Ascending aorta (tissue), 2 donors: Measurements from ENCODE around the gene GDPD5. TPM values are rescaled to one million over a fixed set of nuclear protein-coding genes. Genes with fewer than 3 reads are reported as not detected.

Experiments used
- DNase-seq, 2 donors: peaks; one replicate each; pipeline ENCODE4 v3.0.0-alpha.2; 2019; ENCODE audit warnings: low spot score in 2 of 2
- H3K27ac ChIP-seq, 2 donors: fragments of 200-600 bp; sonication (generic); one replicate each; pipeline ENCODE4 v1.5.1; 2016 to 2017; ENCODE audit warnings: mild to moderate bottlenecking in 1 of 2
- H3K27me3 ChIP-seq: fragments of 200-600 bp; sonication (generic); one replicate; pipeline ENCODE4 v1.5.1; 2017
- H3K36me3 ChIP-seq, 2 donors: fragments of 200-600 bp; sonication (generic); one replicate each; pipeline ENCODE4 v1.5.1; 2016
- H3K4me1 ChIP-seq, 2 donors: fragments of 200-600 bp; sonication (generic); one replicate each; pipeline ENCODE4 v1.5.1; 2016 to 2017; ENCODE audit warnings: mild to moderate bottlenecking in 1 of 2
- H3K4me3 ChIP-seq, 2 donors: fragments of 200-600 bp; sonication (generic); one replicate each; pipeline ENCODE4 v1.5.1; 2016 to 2017; ENCODE audit warnings: mild to moderate bottlenecking in 1 of 2
- H3K9me3 ChIP-seq, 2 donors: fragments of 200-600 bp; sonication (generic); one replicate each; pipeline ENCODE4 v1.5.1; 2016
- intact Hi-C: fragments of 100-400 bp; cut with DNase I; formaldehyde crosslinking; loops from one replicate; pipeline ENCODE4 v1.15.1; 2023
- total RNA-seq: library from RNA; depleted of rRNA; stranded (reverse); fragments of >200 nt; gene quantifications from one replicate; pipeline ENCODE4 v1.1.0, GENCODE V29; 2016
- TF ChIP-seq, protein P1 (sequence below), 3 experiments: fragments of 200-600 bp in 2 of 3; fragments of 450-650 bp in 1 of 3; sonication (generic) in 2 of 3; IDR thresholded peaks; one replicate each; pipeline ENCODE4 v1.5.1; 2016 to 2019; ENCODE audit warnings: antibody characterized with exemption in 3 of 3, mild to moderate bottlenecking in 1 of 3, moderate library complexity in 1 of 3

Gene GDPD5
- total RNA-seq, 1 donor from 2014 or later: 64.6 TPM

DNA sequence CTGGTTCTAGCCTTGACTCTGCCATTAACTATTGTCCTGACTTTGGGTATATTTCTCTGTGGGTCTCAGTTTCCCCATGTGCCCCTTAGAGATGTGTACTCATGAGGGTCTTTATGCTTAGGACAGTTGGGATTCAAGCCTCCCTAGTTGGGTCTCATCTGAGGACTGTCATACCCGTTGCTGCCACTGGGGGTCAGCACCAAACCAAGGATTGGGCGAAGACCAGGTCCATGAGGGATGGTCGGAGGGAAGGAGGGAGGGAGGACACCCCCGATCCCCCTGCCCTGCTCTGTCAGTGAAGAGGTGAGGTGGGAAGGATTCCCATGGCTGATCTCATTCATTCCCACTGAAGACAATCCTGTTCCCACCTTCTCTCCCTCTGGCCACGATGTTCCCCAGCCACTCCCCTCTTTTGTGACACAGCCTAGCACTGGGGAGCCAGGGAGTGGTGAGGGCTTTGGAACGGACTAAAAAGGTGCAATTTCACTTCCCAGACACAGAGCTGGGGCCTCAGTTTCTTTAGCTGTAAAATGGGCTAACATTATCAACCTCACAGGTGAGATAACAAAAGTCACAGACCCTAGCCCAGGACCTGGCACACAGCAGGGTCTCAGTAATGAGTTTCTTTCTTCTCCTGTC, 80.3 kb downstream of the GDPD5 start:
- Histone ChIP-seq H3K27ac (no peak overlapping the region), H3K4me3 (no peak overlapping the region), H3K4me1 (no peaks in the 10 kb centered on the region), H3K27me3 (no peaks in the 10 kb centered on the region), H3K9me3 (no peaks in the 10 kb centered on the region), H3K36me3 (peaks cover 0 to 4% of the 10 kb centered on the region in 2 donors)
- DNase-seq: peak; percentile 33 to 82
- intact Hi-C loops: loop anchor here (1.0 kb wide), 1 partner anchor 87 kb away; no protein-coding TSS in a partner anchor
- TF ChIP-seq, protein P1, sequence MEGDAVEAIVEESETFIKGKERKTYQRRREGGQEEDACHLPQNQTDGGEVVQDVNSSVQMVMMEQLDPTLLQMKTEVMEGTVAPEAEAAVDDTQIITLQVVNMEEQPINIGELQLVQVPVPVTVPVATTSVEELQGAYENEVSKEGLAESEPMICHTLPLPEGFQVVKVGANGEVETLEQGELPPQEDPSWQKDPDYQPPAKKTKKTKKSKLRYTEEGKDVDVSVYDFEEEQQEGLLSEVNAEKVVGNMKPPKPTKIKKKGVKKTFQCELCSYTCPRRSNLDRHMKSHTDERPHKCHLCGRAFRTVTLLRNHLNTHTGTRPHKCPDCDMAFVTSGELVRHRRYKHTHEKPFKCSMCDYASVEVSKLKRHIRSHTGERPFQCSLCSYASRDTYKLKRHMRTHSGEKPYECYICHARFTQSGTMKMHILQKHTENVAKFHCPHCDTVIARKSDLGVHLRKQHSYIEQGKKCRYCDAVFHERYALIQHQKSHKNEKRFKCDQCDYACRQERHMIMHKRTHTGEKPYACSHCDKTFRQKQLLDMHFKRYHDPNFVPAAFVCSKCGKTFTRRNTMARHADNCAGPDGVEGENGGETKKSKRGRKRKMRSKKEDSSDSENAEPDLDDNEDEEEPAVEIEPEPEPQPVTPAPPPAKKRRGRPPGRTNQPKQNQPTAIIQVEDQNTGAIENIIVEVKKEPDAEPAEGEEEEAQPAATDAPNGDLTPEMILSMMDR (IDR thresholded peaks at IDR 0.05): peak; percentile 94 to 96 (median 95)

- TF ChIP-seq, protein P1 (IDR thresholded peaks at IDR 0.05): no peak
- DNase-seq: no peak
- Histone ChIP-seq H3K4me3 (no peak overlapping the region), H3K27me3 (no peaks in the 10 kb centered on the region), H3K9me3 (no peaks in the 10 kb centered on the region), H3K27ac (no peak overlapping the region), H3K4me1 (no peaks in the 10 kb centered on the region), H3K36me3 (peaks cover 0 to 4% of the 10 kb centered on the region in 2 donors)
- intact Hi-C loops: no loop called here
These were observed 82.7 kb downstream of the GDPD5 start for GRCh38 chr11:75443043-75443442.

DNA sequence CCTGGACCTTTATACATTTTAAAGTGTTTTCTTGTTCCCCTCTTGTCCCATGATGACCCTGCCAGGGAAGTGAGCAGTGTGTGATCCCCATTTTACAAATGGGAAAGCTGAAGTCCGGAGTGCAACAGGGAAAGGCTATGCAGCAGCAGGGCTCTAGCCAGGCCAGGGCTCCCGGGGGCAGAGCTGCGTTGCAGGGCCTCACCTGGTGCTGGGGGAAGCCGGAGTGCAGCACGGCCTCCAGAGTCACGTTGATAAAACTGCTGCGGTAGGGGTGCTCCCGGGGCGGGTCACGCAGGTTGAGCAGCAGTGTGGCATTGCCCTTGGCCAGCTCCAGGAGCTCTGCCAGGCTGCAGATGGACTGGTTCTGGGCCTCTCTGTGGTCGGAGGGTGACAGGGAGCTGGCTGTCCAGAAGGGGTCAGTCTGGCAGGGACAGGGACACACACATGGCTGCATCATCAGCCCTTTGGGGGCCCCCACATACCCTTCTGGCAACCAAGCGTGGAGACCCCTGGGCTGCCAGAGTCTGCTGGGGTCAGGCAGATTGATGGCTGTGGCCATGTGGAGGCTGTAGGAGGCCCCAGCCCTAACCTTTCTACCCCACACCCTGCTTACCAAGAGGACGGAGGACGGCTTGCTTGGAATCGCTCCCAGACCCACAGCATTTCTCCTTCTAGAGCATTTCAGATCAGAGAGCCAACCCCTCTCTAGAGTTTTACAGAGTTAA, 83.4 kb downstream of the GDPD5 start:
- intact Hi-C loops: no loop called here
- no peaks in the 10 kb centered on the region for H3K4me1 ChIP-seq
- no peak for DNase-seq
- no peaks in the 10 kb centered on the region for H3K9me3 ChIP-seq
- H3K36me3 ChIP-seq: peaks cover 0 to 4% of the 10 kb centered on the region in 2 donors
- TF ChIP-seq, protein P1 (IDR thresholded peaks at IDR 0.05): no peak
- H3K27me3 ChIP-seq: no peaks in the 10 kb centered on the region
- no peak overlapping the region for H3K27ac ChIP-seq
- H3K4me3 ChIP-seq: no peak overlapping the region

GRCh38 chr11:75441804-75442132, 84.0 kb downstream of the GDPD5 start:
- TF ChIP-seq, protein P1 (IDR thresholded peaks at IDR 0.05): no peak
- Histone ChIP-seq H3K4me1 (no peaks in the 10 kb centered on the region), H3K27me3 (no peaks in the 10 kb centered on the region), H3K36me3 (peaks cover 0 to 4% of the 10 kb centered on the region in 2 donors), H3K27ac (no peak overlapping the region), H3K4me3 (no peak overlapping the region), H3K9me3 (no peaks in the 10 kb centered on the region)
- intact Hi-C loops: loop anchor here (2.0 kb wide), 1 partner anchor 35 kb away; no protein-coding TSS in a partner anchor
- no peak for DNase-seq

GRCh38 chr11:75440960-75441803, 84.6 kb downstream of the GDPD5 start:
- H3K4me1 ChIP-seq: no peaks in the 10 kb centered on the region
- DNase-seq: no peak
- H3K27me3 ChIP-seq: no peaks in the 10 kb centered on the region
- intact Hi-C loops: loop anchor here (2.0 kb wide), 1 partner anchor 34 kb away; no protein-coding TSS in a partner anchor
- H3K4me3 ChIP-seq: no peak overlapping the region
- no peaks in the 10 kb centered on the region for H3K9me3 ChIP-seq
- H3K27ac ChIP-seq: no peak overlapping the region
- peaks cover 0 to 4% of the 10 kb centered on the region in 2 donors for H3K36me3 ChIP-seq
- TF ChIP-seq, protein P1 (IDR thresholded peaks at IDR 0.05): no peak
